ENCODE data around the gene DAZAP1.

Gene DAZAP1

DNA sequence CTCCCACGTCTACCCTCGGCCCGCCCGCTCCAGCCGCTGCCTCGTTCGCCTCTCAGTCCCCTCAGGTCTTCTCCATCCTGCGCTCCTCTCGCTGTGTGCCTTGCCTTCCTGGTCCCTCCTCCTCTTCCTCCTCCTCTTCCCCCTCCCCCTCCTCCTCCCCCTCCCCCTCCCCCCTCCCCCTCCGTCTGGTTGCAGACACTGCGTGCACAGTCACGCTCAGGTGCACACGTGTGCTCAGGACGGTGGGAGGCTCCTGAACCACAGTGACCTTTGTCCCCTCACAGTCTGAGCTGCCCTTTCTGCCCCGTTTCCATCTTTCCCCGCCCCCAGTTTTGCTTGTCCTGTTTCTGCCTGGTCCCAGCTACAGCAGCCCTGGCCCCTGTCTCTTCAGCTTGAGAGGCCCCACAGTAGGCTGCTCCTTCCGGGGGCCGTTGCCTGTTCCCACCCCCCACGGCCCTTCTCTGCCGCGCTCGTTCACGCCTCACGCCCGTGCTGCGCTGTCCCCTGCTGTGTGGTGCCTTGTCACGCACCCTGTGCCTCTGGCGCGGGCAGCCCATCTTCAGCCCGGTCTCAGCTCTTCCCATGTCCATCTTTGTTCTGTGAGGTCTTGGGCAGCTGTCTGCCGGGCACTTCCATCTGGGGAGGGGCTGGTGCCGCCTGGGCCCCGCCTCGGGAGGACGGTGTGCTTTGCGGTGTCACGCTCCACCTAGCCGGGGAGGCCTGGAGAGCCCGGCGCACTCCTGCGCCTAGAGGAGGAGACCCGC, 17.0 kb downstream of the DAZAP1 start:
- H3K36me3 ChIP-seq (ENCODE audit: insufficient read depth, low read length): peaks cover 62% of the 10 kb centered on the region
- H3K27ac ChIP-seq (ENCODE audit: low read depth, low read length): no peak overlapping the region
- peaks cover 6% of the 10 kb centered on the region for H3K4me1 ChIP-seq (ENCODE audit: insufficient read depth, low read length)

DNA sequence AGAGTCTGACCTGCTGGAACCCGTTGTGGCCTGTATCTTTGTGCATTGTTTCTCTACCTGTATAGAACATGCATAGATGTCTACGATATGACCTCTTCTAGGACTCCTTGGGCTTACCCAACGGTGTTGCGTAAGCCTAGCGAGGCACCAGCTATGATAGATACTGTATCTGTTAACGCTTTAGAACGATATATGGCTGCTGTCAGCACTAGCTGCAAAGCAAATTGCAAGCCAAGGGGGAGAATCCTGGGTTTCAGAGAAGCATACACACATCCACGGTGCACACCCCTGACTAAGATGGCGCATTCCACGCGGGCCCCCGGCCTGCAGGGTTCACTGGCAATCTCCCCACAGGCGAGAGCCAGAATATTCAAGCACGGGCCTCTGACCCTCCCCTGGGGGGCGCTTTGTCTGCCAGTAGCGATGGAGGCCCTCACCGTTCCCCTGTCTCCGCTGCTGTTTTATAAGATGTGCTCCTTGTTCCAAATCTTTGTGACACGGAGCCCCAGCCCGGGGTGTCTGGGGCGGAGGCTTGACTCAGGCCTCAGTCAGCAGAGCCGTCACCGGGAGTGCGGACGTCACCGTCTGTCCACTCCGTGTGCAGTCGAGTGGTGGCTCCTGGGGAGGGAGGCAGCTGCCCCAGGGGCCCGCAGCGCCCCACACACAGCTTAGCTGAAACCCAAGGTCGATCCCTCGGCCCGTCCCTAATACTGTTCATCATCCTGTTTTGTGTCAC, 17.9 kb downstream of the DAZAP1 start:
- Histone ChIP-seq H3K4me3 (ENCODE audit: low read depth in 1 of 2, low read length in 2 of 2) (no peak overlapping the region), H3K27ac (ENCODE audit: low read depth, low read length) (no peak overlapping the region), H3K4me1 (ENCODE audit: insufficient read depth, low read length) (peaks cover 6% of the 10 kb centered on the region), H3K9me3 (ENCODE audit: low read length) (no peaks in the 10 kb centered on the region), H3K36me3 (ENCODE audit: insufficient read depth, low read length) (peaks cover 63% of the 10 kb centered on the region), H3K27me3 (ENCODE audit: control insufficient read depth in 1 of 2, insufficient read depth in 2 of 2, low read length in 2 of 2) (no peaks in the 10 kb centered on the region), H3K9ac (ENCODE audit: low read length) (no peak overlapping the region)

More for the DNA sequence above, 17.0 kb downstream of the DAZAP1 start:
- Histone ChIP-seq H3K27me3 (ENCODE audit: control insufficient read depth in 1 of 2, insufficient read depth in 2 of 2, low read length in 2 of 2) (no peaks in the 10 kb centered on the region), H3K9me3 (ENCODE audit: low read length) (no peaks in the 10 kb centered on the region), H3K9ac (ENCODE audit: low read length) (no peak overlapping the region), H3K4me3 (ENCODE audit: low read depth in 1 of 2, low read length in 2 of 2) (no peak overlapping the region)

DNA sequence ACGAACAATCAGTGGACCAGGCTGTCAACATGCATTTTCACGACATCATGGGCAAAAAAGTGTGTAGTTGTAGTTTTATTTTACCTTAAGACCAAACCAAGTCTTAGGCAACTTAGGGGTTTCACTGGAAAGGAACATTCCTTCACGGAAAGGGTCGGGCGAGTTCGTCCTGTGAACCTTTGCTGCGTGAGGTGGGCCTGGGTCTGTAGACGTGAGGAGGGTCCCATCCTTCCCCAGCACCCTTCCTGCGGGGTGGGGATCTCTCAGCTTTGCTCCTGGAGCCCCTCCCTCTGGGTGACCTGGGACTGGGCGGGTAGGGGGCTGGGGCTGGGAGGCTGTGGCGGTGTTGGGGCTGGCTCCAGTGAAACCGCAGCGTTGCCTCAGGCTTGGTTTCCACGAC, 18.5 kb downstream of the DAZAP1 start:
- no peak overlapping the region for H3K4me3 ChIP-seq (ENCODE audit: low read depth in 1 of 2, low read length in 2 of 2)
- H3K36me3 ChIP-seq (ENCODE audit: insufficient read depth, low read length): peaks cover 57% of the 10 kb centered on the region
- H3K4me1 ChIP-seq (ENCODE audit: insufficient read depth, low read length): peaks cover 6% of the 10 kb centered on the region
- H3K9ac ChIP-seq (ENCODE audit: low read length): no peak overlapping the region
- no peak overlapping the region for H3K27ac ChIP-seq (ENCODE audit: low read depth, low read length)
- H3K9me3 ChIP-seq (ENCODE audit: low read length): no peaks in the 10 kb centered on the region
- H3K27me3 ChIP-seq (ENCODE audit: control insufficient read depth in 1 of 2, insufficient read depth in 2 of 2, low read length in 2 of 2): no peaks in the 10 kb centered on the region

DNA sequence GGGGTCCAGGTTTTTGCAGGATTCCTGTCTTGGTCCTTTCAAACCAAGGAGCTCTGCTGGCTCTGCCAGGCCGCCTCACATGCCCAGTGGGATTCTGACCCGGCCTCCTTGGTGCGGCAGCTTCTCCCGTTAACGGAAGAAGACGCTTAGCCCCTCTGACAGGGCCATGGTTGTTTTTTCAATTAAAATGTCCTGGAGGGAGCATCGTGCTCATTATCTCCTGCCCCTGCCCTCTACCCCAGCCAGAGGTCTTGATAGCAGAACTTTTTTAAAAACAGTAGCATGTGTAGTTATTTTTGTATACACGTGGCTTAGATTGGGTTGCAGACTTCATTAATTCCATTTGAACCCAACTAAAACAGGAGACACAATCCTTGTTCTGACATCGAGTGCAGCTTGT, 19.4 kb downstream of the DAZAP1 start:
- Histone ChIP-seq H3K27me3 (ENCODE audit: control insufficient read depth in 1 of 2, insufficient read depth in 2 of 2, low read length in 2 of 2) (no peaks in the 10 kb centered on the region), H3K9ac (ENCODE audit: low read length) (no peak overlapping the region), H3K9me3 (ENCODE audit: low read length) (no peaks in the 10 kb centered on the region), H3K4me3 (ENCODE audit: low read depth in 1 of 2, low read length in 2 of 2) (no peak overlapping the region), H3K4me1 (ENCODE audit: insufficient read depth, low read length) (peaks cover 6% of the 10 kb centered on the region), H3K27ac (ENCODE audit: low read depth, low read length) (no peak overlapping the region), H3K36me3 (ENCODE audit: insufficient read depth, low read length) (peaks cover 61% of the 10 kb centered on the region)

DNA sequence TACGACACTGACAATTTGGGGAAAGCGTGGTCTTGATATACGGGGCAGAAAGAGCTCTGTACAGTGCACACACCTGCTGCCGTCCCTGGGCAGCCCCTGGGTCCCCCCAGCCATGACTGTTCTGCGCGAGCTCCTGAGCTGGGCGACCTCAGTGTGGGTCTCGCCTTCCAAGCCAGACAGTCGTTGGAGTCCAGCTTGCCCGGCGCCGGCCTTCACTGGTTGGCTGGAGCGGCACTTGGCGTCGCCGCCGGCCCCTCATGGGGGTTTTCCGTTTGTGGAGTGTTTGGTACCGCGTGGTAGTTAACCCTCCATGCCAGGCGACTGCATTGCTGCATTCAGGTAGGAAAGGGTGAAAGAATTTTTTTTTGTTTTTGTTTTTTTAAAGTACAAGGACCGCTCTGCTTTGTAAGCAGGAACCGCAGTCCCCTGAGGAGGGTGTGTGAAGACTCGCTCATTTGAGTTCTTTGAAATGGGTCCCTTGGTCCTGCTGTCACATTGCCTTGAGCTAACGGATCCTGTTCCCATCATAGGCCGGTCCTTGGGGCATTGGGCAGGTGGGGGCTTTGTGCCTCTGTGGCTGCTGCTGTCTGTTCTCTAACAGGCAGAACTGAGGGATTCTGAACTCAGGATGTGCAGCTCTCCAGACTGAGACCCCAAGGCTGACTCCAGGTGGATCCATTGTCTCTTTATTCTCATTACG, 20.0 kb downstream of the DAZAP1 start:
- Histone ChIP-seq H3K9me3 (ENCODE audit: low read length) (no peaks in the 10 kb centered on the region), H3K9ac (ENCODE audit: low read length) (no peak overlapping the region), H3K36me3 (ENCODE audit: insufficient read depth, low read length) (peaks cover 67% of the 10 kb centered on the region), H3K27me3 (ENCODE audit: control insufficient read depth in 1 of 2, insufficient read depth in 2 of 2, low read length in 2 of 2) (no peaks in the 10 kb centered on the region), H3K4me3 (ENCODE audit: low read depth in 1 of 2, low read length in 2 of 2) (no peak overlapping the region), H3K27ac (ENCODE audit: low read depth, low read length) (no peak overlapping the region), H3K4me1 (ENCODE audit: insufficient read depth, low read length) (peaks cover 6% of the 10 kb centered on the region)

DNA sequence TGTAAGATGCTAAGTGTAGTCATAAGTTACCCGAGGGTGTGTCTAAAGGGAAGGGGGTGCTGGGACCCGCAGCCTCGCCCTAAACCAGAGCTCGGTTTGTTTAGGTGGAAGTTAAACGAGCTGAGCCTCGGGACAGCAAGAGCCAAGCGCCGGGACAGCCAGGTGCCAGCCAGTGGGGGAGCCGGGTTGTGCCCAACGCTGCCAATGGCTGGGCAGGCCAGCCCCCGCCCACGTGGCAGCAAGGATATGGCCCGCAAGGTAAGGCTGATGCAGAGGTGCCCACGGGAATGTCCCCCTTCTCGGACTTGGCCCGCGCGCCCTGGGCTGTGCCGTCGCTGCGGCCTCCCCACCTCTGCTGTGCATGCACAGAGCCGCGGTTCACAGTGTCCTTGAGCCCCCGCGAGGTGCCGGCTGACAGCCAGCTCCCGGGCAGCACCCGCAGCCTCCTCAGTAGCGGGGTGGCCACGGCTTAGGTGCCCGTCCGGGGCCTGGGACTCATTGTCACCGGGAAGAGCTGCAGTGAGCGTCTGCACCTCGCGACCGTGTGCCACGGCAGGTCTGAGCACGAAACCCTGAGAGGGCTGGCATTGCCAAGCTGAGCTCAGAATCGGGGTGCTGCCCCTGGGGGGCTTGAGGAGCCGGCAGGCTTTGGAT, 21.5 kb downstream of the DAZAP1 start:
- H3K4me3 ChIP-seq (ENCODE audit: low read depth in 1 of 2, low read length in 2 of 2): no peak overlapping the region
- peaks cover 70% of the 10 kb centered on the region for H3K36me3 ChIP-seq (ENCODE audit: insufficient read depth, low read length)
- H3K27me3 ChIP-seq (ENCODE audit: control insufficient read depth in 1 of 2, insufficient read depth in 2 of 2, low read length in 2 of 2): no peaks in the 10 kb centered on the region
- no peaks in the 10 kb centered on the region for H3K4me1 ChIP-seq (ENCODE audit: insufficient read depth, low read length)
- no peak overlapping the region for H3K27ac ChIP-seq (ENCODE audit: low read depth, low read length)
- H3K9ac ChIP-seq (ENCODE audit: low read length): no peak overlapping the region
- no peaks in the 10 kb centered on the region for H3K9me3 ChIP-seq (ENCODE audit: low read length)

DNA sequence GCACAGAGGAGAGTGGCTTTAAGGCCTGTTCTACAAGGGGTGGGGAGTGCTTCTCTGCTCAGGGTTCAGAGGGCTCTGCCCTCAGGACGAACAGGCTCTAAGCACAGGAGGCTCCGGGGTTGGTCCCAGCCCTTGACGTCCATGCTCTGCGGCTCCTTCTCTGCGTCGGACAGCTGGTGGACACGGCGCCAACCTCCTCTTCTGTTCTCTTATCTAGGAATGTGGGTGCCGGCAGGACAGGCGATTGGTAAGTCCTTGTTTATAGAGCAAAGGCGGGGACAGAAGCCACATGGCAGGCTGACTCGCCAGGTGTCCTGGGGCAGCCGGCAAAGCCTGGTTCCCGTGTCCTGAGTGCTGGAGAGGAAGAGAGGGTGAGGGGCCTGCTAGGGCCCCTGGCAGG, 22.4 kb downstream of the DAZAP1 start:
- Histone ChIP-seq H3K36me3 (ENCODE audit: insufficient read depth, low read length) (peaks cover 73% of the 10 kb centered on the region), H3K27ac (ENCODE audit: low read depth, low read length) (no peak overlapping the region), H3K4me1 (ENCODE audit: insufficient read depth, low read length) (no peaks in the 10 kb centered on the region), H3K9ac (ENCODE audit: low read length) (no peak overlapping the region), H3K4me3 (ENCODE audit: low read depth in 1 of 2, low read length in 2 of 2) (no peak overlapping the region), H3K27me3 (ENCODE audit: control insufficient read depth in 1 of 2, insufficient read depth in 2 of 2, low read length in 2 of 2) (no peaks in the 10 kb centered on the region), H3K9me3 (ENCODE audit: low read length) (no peaks in the 10 kb centered on the region)

DNA sequence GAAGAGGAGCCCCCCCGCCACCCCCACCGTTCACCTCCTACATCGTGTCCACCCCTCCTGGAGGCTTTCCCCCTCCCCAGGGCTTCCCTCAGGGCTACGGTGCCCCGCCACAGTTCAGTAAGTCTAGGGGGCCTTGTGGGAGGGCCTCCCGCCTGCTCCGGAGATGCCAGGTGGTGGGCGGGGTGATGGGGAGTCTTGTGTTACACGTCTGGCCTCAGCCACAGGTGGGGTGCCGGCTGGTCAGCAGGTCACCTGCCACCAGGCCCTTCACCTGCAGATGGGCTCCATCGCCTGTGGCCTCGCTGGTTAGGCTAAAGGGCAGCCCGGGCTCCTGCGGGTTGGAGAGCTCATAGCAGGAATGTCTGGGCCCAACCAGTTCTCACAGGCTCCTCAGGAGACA, 22.9 kb downstream of the DAZAP1 start:
- H3K9me3 ChIP-seq (ENCODE audit: low read length): no peaks in the 10 kb centered on the region
- no peak overlapping the region for H3K27ac ChIP-seq (ENCODE audit: low read depth, low read length)
- no peak overlapping the region for H3K4me3 ChIP-seq (ENCODE audit: low read depth in 1 of 2, low read length in 2 of 2)
- no peaks in the 10 kb centered on the region for H3K4me1 ChIP-seq (ENCODE audit: insufficient read depth, low read length)
- H3K9ac ChIP-seq (ENCODE audit: low read length): no peak overlapping the region
- H3K36me3 ChIP-seq (ENCODE audit: insufficient read depth, low read length): peaks cover 68% of the 10 kb centered on the region
- H3K27me3 ChIP-seq (ENCODE audit: control insufficient read depth in 1 of 2, insufficient read depth in 2 of 2, low read length in 2 of 2): no peaks in the 10 kb centered on the region

DNA sequence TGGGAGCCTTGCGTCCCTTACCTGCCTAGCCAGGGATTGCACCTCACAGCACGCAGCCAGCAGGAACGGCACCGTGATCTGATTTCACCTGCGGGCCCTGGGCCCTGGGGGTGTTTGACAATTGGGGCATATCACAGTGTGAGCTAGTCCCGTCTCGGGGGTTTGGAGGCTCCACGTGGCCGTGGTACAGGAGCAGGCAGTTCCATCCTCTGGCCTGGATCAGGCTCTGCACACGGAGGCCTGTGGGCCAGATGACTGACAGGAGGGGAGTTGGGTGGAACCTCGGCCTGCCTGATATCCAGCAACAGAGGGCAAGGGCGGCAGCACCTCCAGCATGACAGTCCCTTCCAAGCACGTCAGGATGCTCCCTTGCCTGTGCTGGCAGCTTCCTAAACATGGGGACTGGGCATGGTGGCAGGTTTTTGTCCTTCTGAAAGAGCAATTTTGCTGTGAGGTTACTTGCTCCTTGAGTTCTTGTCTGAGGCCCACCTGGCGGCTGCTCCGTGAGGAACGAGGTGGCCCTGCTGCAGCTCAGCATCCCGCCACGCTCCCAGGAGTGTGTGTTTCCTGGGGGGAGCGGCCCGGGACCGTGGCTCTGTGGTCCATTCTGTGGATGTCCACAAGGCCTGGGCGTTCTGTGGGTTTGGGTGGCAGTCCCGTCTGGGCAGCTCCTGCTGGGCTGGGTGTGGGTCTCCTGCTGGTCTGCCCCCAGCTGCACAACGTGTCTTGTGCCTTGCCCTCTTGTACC, 24.5 kb downstream of the DAZAP1 start:
- no peaks in the 10 kb centered on the region for H3K27me3 ChIP-seq (ENCODE audit: control insufficient read depth in 1 of 2, insufficient read depth in 2 of 2, low read length in 2 of 2)
- no peak overlapping the region for H3K4me3 ChIP-seq (ENCODE audit: low read depth in 1 of 2, low read length in 2 of 2)
- no peaks in the 10 kb centered on the region for H3K4me1 ChIP-seq (ENCODE audit: insufficient read depth, low read length)
- peaks cover 56% of the 10 kb centered on the region for H3K36me3 ChIP-seq (ENCODE audit: insufficient read depth, low read length)
- H3K27ac ChIP-seq (ENCODE audit: low read depth, low read length): no peak overlapping the region
- H3K9ac ChIP-seq (ENCODE audit: low read length): no peak overlapping the region
- no peaks in the 10 kb centered on the region for H3K9me3 ChIP-seq (ENCODE audit: low read length)

DNA sequence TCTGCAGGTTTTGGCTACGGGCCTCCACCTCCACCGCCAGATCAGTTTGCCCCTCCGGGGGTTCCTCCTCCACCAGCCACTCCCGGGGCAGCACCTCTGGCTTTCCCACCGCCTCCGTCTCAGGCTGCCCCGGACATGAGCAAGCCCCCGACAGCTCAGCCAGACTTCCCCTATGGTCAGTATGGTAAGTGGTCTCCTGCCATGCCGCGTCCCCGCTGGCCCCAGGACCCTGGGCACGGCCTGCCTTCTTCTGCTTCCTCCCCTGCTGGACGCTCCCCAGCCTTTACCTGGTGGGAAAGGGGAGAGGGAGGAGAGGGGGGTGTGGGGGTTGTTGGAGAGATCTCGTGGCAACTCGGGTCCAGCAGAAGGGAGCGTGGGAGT, 25.1 kb downstream of the DAZAP1 start:
- Histone ChIP-seq H3K9me3 (ENCODE audit: low read length) (no peaks in the 10 kb centered on the region), H3K36me3 (ENCODE audit: insufficient read depth, low read length) (peaks cover 52% of the 10 kb centered on the region), H3K27me3 (ENCODE audit: control insufficient read depth in 1 of 2, insufficient read depth in 2 of 2, low read length in 2 of 2) (no peaks in the 10 kb centered on the region), H3K27ac (ENCODE audit: low read depth, low read length) (no peak overlapping the region), H3K4me1 (ENCODE audit: insufficient read depth, low read length) (no peaks in the 10 kb centered on the region), H3K4me3 (ENCODE audit: low read depth in 1 of 2, low read length in 2 of 2) (no peak overlapping the region), H3K9ac (ENCODE audit: low read length) (no peak overlapping the region)

Data from muscle layer of colon (tissue), 2 donors.